ENCODE results near the gene ACE. TPM values are rescaled to one million over a fixed set of nuclear protein-coding genes. Genes with fewer than 3 reads are reported as not detected.

ACE gene
- total RNA-seq, 1 donor from 2014 or later, result not detected

GRCh38 chr17:63490858-63491400, 14.1 kb downstream of the ACE start:
- H3K27ac Mint-ChIP-seq, result no peak overlapping the region

GRCh38 chr17:63491413-63491812, 14.6 kb downstream of the ACE start:
- H3K36me3 ChIP-seq, result no peaks in the 10 kb centered on the region
- H4K20me1 ChIP-seq (ENCODE audit: low read depth), result no peaks in the 10 kb centered on the region
- H3K4me2 ChIP-seq, result no peak overlapping the region
- H3K9me3 ChIP-seq (ENCODE audit: low read depth), result no peaks in the 10 kb centered on the region
- H3K4me3 ChIP-seq, result no peak overlapping the region
- H2AFZ ChIP-seq (replicated peaks), result no peak overlapping the region
- no peak overlapping the region for H3K27ac Mint-ChIP-seq
- no peak for DNase-seq (ENCODE audit: low spot score)
- no peak overlapping the region for H3K27ac ChIP-seq
- H3K4me3 Mint-ChIP-seq, result no peak overlapping the region
- H3K27me3 Mint-ChIP-seq (ENCODE audit: insufficient read depth, low read depth), result peaks cover 7% of the 10 kb centered on the region
- H3K9ac ChIP-seq, result no peak overlapping the region
- no peaks in the 10 kb centered on the region for H3K9me3 Mint-ChIP-seq
- no peaks in the 10 kb centered on the region for H3K36me3 Mint-ChIP-seq
- no peaks in the 10 kb centered on the region for H3K4me1 ChIP-seq
- no peaks in the 10 kb centered on the region for H3K4me1 Mint-ChIP-seq
- H3K27me3 ChIP-seq, result no peaks in the 10 kb centered on the region
- no peak for TF ChIP-seq EZH2 (IDR thresholded peaks at IDR 0.05)
- no peak for TF ChIP-seq CTCF (IDR thresholded peaks at IDR 0.05)
- no peak for TF ChIP-seq EZH2phosphoT487 (IDR thresholded peaks at IDR 0.05)
- no peaks in the 10 kb centered on the region for H3K79me2 ChIP-seq (ENCODE audit: low read depth)
- H3F3A ChIP-seq (ENCODE audit: low read depth), result no peaks in the 10 kb centered on the region

More at GRCh38 chr17:63490858-63491400, 14.1 kb downstream of the ACE start:
- TF ChIP-seq EZH2 (IDR thresholded peaks at IDR 0.05) (no peak), CTCF (IDR thresholded peaks at IDR 0.05) (no peak), EZH2phosphoT487 (IDR thresholded peaks at IDR 0.05) (no peak)
- Histone ChIP-seq H3K9ac (no peak overlapping the region), H3K27ac (no peak overlapping the region), H2AFZ (replicated peaks) (no peak overlapping the region), H3K4me2 (no peak overlapping the region), H3K36me3 (no peaks in the 10 kb centered on the region), H3K27me3 (no peaks in the 10 kb centered on the region), H3F3A (ENCODE audit: low read depth) (no peaks in the 10 kb centered on the region), H3K4me1 (no peaks in the 10 kb centered on the region), H3K79me2 (ENCODE audit: low read depth) (no peaks in the 10 kb centered on the region), H3K9me3 (ENCODE audit: low read depth) (no peaks in the 10 kb centered on the region), H4K20me1 (ENCODE audit: low read depth) (no peaks in the 10 kb centered on the region), H3K4me3 (no peak overlapping the region)
- H3K27me3 Mint-ChIP-seq (ENCODE audit: insufficient read depth, low read depth), result peaks cover 7% of the 10 kb centered on the region
- no peaks in the 10 kb centered on the region for H3K4me1 Mint-ChIP-seq
- no peak overlapping the region for H3K4me3 Mint-ChIP-seq
- DNase-seq (ENCODE audit: low spot score), result no peak
- no peaks in the 10 kb centered on the region for H3K9me3 Mint-ChIP-seq
- no peaks in the 10 kb centered on the region for H3K36me3 Mint-ChIP-seq

DNA sequence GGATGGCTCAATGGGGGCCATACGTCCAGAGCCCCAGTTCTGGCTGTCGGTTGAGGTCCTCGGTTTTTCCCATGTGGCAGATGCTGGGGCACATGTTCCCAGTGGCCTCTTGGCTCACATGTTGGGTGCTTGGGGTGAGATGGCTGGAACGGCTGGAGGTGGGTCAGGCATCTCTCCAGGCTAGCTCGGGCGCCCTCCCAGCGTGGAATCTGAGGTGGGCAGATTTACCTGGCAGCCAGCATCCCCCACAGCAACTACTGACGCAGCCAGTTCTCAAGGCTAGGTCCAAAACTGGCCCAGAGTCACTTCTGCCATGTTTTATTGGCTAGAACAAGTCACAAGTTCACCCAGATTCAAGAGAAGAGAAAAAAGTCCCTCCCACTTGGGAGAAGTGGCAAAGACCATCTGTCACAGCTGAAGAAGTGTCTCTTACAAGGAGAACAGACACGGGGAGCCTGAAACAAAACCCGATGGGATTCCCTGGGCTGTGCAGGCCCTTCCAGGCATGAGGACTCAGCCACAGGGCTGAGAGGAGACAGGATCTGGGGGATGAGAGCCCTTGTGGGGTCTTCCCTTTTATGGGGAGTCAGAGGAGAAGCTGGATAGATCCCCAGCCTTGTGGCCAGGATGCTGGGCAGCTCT, 15.2 kb downstream of the ACE start:
- H3K27ac Mint-ChIP-seq, result no peak overlapping the region
- Histone ChIP-seq H3K4me2 (no peak overlapping the region), H3K27ac (no peak overlapping the region), H3F3A (ENCODE audit: low read depth) (no peaks in the 10 kb centered on the region), H4K20me1 (ENCODE audit: low read depth) (no peaks in the 10 kb centered on the region), H3K36me3 (no peaks in the 10 kb centered on the region), H3K9me3 (ENCODE audit: low read depth) (no peaks in the 10 kb centered on the region), H3K27me3 (no peaks in the 10 kb centered on the region), H3K4me1 (no peaks in the 10 kb centered on the region), H3K79me2 (ENCODE audit: low read depth) (no peaks in the 10 kb centered on the region), H3K9ac (no peak overlapping the region), H2AFZ (replicated peaks) (no peak overlapping the region), H3K4me3 (no peak overlapping the region)
- no peak for DNase-seq (ENCODE audit: low spot score)
- no peaks in the 10 kb centered on the region for H3K4me1 Mint-ChIP-seq
- H3K36me3 Mint-ChIP-seq, result no peaks in the 10 kb centered on the region
- H3K4me3 Mint-ChIP-seq, result no peak overlapping the region
- peaks cover 7% of the 10 kb centered on the region for H3K27me3 Mint-ChIP-seq (ENCODE audit: insufficient read depth, low read depth)
- no peak for TF ChIP-seq EZH2 (IDR thresholded peaks at IDR 0.05)
- no peak for TF ChIP-seq EZH2phosphoT487 (IDR thresholded peaks at IDR 0.05)
- TF ChIP-seq CTCF (IDR thresholded peaks at IDR 0.05), result no peak
- no peaks in the 10 kb centered on the region for H3K9me3 Mint-ChIP-seq

Data from neural progenitor cell (in vitro differentiated cells).